ENCODE data around the gene C1orf115. TPM values are rescaled to one million over a fixed set of nuclear protein-coding genes. Genes with fewer than 3 reads are reported as not detected.

C1orf115 gene
- total RNA-seq, 4 donors from 2014 or later = 10.8 to 24.0 (median 12.4) TPM

- H3K27me3 ChIP-seq = no peaks in the 10 kb centered on the region
- peaks cover 0 to 9% (median 4%) of the 10 kb centered on the region in 4 donors for H3K4me1 ChIP-seq
- intact Hi-C loops (cut with DNase I) = no loop called here
- no peak overlapping the region for H3K27ac ChIP-seq (replicated peaks in 1 of 4)
- no peak for TF ChIP-seq EP300 (IDR thresholded peaks at IDR 0.05)
- no peak for TF ChIP-seq POLR2A (IDR thresholded peaks at IDR 0.05; ENCODE audit: low read depth)
- no peak for TF ChIP-seq CTCF (IDR thresholded peaks at IDR 0.05)
- no peak for TF ChIP-seq POLR2AphosphoS5 (IDR thresholded peaks at IDR 0.05)
- DNase-seq (ENCODE audit: extremely low spot score) = no peak
- no peaks in the 10 kb centered on the region for H3K9me3 ChIP-seq
- no peaks in the 10 kb centered on the region for H3K36me3 ChIP-seq
- 78% methylated on average over 7 of the region's 7 CpGs for WGBS
- no peak overlapping the region for H3K4me3 ChIP-seq
Observed at GRCh38 chr1:220705782-220706181, 15.6 kb downstream of the C1orf115 start.

- no peaks in the 10 kb centered on the region for H3K36me3 ChIP-seq
- peaks cover 0 to 9% (median 0%) of the 10 kb centered on the region in 4 donors for H3K4me1 ChIP-seq
- H3K27me3 ChIP-seq = no peaks in the 10 kb centered on the region
- no peak overlapping the region for H3K4me3 ChIP-seq
- intact Hi-C loops (cut with DNase I) = no loop called here
- DNase-seq (ENCODE audit: extremely low spot score) = no peak
- WGBS = 70% methylated on average over 9 of the region's 9 CpGs
- H3K27ac ChIP-seq (replicated peaks in 1 of 4) = no peak overlapping the region
- no peaks in the 10 kb centered on the region for H3K9me3 ChIP-seq
- TF ChIP-seq POLR2AphosphoS5 (IDR thresholded peaks at IDR 0.05) (no peak), POLR2A (IDR thresholded peaks at IDR 0.05; ENCODE audit: low read depth) (no peak), CTCF (IDR thresholded peaks at IDR 0.05) (no peak), EP300 (IDR thresholded peaks at IDR 0.05) (no peak)
Observed at GRCh38 chr1:220706480-220706879, 16.3 kb downstream of the C1orf115 start.

GRCh38 chr1:220707160-220707559 is 17.0 kb downstream of the C1orf115 start:
- Histone ChIP-seq H3K27me3 (no peaks in the 10 kb centered on the region), H3K27ac (replicated peaks in 1 of 4) (no peak overlapping the region), H3K4me1 (peaks cover 0 to 9% (median 0%) of the 10 kb centered on the region in 4 donors), H3K9me3 (no peaks in the 10 kb centered on the region), H3K4me3 (no peak overlapping the region), H3K36me3 (no peaks in the 10 kb centered on the region)
- no peak for DNase-seq (ENCODE audit: extremely low spot score)
- 76% methylated on average over 10 of the region's 10 CpGs for WGBS
- intact Hi-C loops (cut with DNase I) = no loop called here
- TF ChIP-seq POLR2A (IDR thresholded peaks at IDR 0.05; ENCODE audit: low read depth) (no peak), CTCF (IDR thresholded peaks at IDR 0.05) (no peak), EP300 (IDR thresholded peaks at IDR 0.05) (no peak), POLR2AphosphoS5 (IDR thresholded peaks at IDR 0.05) (no peak)

- peaks cover 0 to 7% (median 0%) of the 10 kb centered on the region in 4 donors for H3K4me1 ChIP-seq
- no peak overlapping the region for H3K27ac ChIP-seq (replicated peaks in 1 of 4)
- no peaks in the 10 kb centered on the region for H3K27me3 ChIP-seq
- no peaks in the 10 kb centered on the region for H3K9me3 ChIP-seq
- no peaks in the 10 kb centered on the region for H3K36me3 ChIP-seq
- intact Hi-C loops (cut with DNase I) = no loop called here
- 88% methylated on average over 4 of the region's 4 CpGs for whole genome bisulfite sequencing
- TF ChIP-seq CTCF (IDR thresholded peaks at IDR 0.05) = no peak
- TF ChIP-seq EP300 (IDR thresholded peaks at IDR 0.05) = no peak
- H3K4me3 ChIP-seq = no peak overlapping the region
- no peak for DNase-seq (ENCODE audit: extremely low spot score)
Observed at GRCh38 chr1:220708244-220708643, 18.1 kb downstream of the C1orf115 start.

Measured in esophagus muscularis mucosa (tissue), 4 donors.